RWPE1 (cell line): ENCODE results near the gene SYS1.
A peak's percentile ranks its signal among the peaks of the same experiment; 100 is the strongest.

Experiments used
- CTCF ChIA-PET: fragments of 350-600 bp; sonication (Branson Sonifier 250); formaldehyde crosslinking; extraction: SDS; loops from one replicate; lab custom pipeline; 2021; lab: Yijun Ruan, JAX
- POLR2A ChIA-PET: fragments of 400-600 bp; formaldehyde crosslinking; extraction: SDS; loops from one replicate; lab custom pipeline; 2020; ENCODE audit warnings: antibody characterized with exemption; ENCODE audit not compliant: low non-redundant PET; lab: Yijun Ruan, JAX
- DNase-seq: peaks from one replicate; pipeline ENCODE4 v3.0.0; 2012; ENCODE audit warnings: low spot score
- H3K27ac ChIP-seq: fragments of 450-650 bp; 2 replicates; pipeline ENCODE4 v1.5.1; 2017
- TF ChIP-seq, protein P1 (sequence below): fragments of 450-650 bp; conservative IDR thresholded peaks from 2 replicates; pipeline ENCODE4 v1.5.1; 2017; ENCODE audit warnings: low read depth, mild to moderate bottlenecking

The SYS1 gene

DNA sequence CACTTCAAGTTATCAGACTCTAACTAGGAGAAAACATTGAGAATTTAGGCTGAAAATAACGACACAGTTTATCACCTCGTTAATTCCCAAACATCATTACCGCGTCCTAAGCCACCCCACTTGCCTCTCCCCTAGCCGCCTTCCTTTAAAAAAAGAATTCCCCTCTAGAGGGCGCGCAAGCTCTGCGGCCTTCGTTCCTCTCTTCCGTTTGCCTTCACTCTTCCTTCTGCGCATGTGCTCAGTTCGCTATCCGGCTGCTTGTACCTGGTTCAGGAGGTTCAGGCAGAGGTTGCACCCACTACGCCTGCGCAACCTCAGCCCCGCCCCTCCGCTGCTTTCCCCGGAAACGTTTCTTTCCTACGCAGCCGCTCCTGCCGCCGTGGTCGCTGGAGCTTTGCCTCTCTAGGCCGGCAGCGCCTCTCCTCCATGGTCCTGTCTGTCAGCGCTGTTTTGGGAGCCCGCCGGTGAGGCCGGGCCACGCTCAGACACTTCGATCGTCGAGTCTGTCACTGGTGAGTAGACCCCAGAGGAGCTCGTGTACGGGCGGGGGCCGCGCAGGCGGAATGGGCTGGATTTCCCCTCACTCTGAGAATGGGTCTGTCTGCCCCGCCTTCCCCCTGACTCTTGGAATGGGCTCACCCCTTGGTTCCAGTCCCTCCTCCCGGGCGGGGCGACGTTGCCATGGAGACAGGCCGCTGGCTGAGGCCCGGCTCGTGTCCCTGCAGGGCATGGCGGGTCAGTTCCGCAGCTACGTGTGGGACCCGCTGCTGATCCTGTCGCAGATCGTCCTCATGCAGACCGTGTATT, at the start of gene SYS1:
SYS1 (plus strand) TSS at position 353 of the 807 bp plus-strand sequence; CDS start at position 729, 376 bp downstream.
- DNase-seq, result peak; percentile 100
- peak within 1 kb of the TSS; percentile 90 for H3K27ac ChIP-seq
- TF ChIP-seq, protein P1, sequence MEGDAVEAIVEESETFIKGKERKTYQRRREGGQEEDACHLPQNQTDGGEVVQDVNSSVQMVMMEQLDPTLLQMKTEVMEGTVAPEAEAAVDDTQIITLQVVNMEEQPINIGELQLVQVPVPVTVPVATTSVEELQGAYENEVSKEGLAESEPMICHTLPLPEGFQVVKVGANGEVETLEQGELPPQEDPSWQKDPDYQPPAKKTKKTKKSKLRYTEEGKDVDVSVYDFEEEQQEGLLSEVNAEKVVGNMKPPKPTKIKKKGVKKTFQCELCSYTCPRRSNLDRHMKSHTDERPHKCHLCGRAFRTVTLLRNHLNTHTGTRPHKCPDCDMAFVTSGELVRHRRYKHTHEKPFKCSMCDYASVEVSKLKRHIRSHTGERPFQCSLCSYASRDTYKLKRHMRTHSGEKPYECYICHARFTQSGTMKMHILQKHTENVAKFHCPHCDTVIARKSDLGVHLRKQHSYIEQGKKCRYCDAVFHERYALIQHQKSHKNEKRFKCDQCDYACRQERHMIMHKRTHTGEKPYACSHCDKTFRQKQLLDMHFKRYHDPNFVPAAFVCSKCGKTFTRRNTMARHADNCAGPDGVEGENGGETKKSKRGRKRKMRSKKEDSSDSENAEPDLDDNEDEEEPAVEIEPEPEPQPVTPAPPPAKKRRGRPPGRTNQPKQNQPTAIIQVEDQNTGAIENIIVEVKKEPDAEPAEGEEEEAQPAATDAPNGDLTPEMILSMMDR, result peak; percentile 100
- POLR2A ChIA-PET, result interaction anchor here (0.5 to 2.2 kb wide), 11 partner anchors 14 to 74 kb away, joined by 3 to 14 read pairs (median 4); no protein-coding TSS in a partner anchor
- CTCF ChIA-PET, result interaction anchor here (0.6 to 8.5 kb wide), 35 partner anchors 10 to 743 kb away, joined by 3 to 65 read pairs (median 4); partner anchors contain the start of genes DBNDD2, MATN4 and SDC4

DNA sequence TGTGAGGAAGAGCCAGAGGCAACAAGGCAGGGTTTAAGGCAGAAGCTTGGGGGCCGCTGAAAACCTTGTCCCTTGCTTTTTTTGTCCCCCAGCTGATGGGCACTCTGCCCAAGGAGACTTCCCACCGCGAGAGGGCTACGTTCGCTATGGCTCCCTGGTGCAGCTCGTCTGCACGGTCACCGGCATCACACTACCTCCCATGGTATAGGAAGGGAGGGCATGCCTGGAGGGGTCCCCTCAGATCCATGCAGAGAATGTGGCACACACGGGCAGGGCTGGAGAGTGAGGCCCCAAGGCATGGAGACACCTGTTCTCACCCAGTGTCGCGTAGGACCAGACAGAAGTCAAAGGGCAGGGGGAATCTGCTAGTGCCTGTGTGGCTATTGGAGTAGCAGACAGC, 49.0 kb upstream of the SYS1 start:
- TF ChIP-seq, protein P1, result no peak
- DNase-seq, result no peak
- H3K27ac ChIP-seq, result no peak overlapping the region
- ChIA-PET CTCF (interaction anchor here (0.6 to 1.9 kb wide), 6 partner anchors 10 to 457 kb away, joined by 3 to 13 read pairs (median 6); no protein-coding TSS in a partner anchor), POLR2A (no interaction called here)

DNA sequence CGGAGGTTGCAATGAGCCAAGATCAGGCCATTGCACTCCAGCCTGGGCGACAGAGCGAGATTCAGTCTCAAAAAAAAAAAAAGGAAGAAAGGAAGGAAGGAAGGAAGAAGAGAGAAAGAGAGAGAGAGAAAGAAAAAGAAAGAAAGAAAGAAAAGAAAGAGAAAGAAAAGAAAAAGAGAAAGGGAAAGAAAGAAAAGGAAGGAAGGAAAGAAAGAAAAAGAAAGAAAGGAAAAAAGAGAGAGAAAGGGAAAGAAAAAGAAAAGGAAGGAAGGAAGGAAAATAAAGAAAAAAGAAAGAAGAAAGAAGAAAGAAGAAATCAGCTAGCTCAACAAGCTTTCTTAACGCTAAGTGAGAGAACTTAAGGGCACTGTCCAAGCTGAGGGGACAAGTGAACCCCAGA, 47.3 kb upstream of the SYS1 start:
- DNase-seq, result no peak
- ChIA-PET CTCF (interaction anchor here (0.6 to 1.7 kb wide), 9 partner anchors 8 to 455 kb away, joined by 3 to 6 read pairs (median 4); partner anchors contain the start of gene SYS1), POLR2A (no interaction called here)
- TF ChIP-seq, protein P1, result no peak
- H3K27ac ChIP-seq, result no peak overlapping the region

DNA sequence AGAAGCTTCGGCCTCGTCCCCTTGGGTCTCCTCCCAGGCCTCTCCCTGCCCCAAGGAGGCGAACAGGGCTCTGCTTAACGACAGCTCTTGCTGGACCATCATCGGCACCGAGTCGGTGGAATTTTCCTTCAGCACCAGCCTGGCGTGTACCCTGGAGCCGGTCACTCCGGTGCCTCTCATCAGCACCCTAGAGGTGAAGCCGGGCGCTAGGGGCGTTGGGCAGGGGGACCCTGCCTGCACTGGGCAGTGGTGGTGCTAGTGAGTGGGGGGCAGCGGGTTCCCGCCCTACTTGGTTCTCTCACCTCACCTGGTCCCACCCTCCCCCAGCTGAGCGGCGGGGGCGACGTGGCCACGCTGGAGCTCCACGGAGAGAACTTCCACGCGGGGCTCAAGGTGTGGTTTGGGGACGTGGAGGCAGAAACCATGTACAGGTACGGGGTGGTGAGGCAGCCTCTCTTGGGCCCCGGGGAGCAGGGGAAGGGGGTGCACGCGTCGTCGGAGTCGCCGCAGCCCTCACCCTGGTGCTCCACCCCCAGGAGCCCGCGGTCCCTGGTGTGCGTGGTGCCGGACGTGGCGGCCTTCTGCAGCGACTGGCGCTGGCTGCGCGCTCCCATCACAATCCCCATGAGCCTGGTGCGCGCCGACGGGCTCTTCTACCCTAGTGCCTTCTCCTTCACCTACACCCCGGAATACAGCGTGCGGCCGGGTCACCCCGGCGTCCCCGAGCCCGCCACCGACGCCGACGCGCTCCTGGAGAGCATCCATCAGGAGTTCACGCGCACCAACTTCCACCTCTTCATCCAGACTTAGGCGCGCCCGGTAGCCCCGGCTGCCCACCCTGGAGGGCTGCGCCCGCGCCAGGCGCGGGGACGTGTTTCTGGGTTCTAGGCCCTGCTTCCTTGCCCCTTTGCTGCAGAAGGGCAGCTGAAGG, 46.5 kb upstream of the SYS1 start:
- no peak overlapping the region for H3K27ac ChIP-seq
- DNase-seq, result no peak
- ChIA-PET CTCF (interaction anchor here (0.6 to 2.9 kb wide), 11 partner anchors 9 to 551 kb away, joined by 3 to 48 read pairs (median 4); partner anchors contain the start of genes PIGT and SYS1), POLR2A (no interaction called here)
- TF ChIP-seq, protein P1, result no peak

DNA sequence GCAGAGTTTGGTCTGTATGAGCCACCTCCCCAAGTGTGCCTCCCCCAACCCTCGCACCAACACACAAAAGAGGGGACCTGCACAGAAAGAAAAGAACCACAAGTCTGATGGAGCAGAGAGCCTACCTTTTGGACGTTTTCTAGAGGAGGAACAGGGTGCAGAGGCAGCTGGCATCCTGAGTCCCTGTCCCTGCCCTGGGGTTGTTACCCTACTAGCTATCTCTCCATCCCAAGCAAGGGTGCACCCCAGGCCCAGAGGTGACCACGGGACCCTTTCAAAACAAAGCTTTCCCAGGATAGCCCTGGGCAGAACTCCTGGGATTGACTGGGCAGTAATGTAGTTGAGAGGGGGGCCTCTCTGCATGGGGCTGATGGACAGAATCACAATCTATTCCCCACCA, 45.1 kb upstream of the SYS1 start:
- CTCF ChIA-PET, result interaction anchor here (0.6 to 5.1 kb wide), 14 partner anchors 9 to 461 kb away, joined by 3 to 48 read pairs (median 6); partner anchors contain the start of gene PIGT
- TF ChIP-seq, protein P1, result no peak

More for the DNA sequence above, 45.1 kb upstream of the SYS1 start:
- no peak overlapping the region for H3K27ac ChIP-seq
- DNase-seq, result no peak
- POLR2A ChIA-PET, result no interaction called here
